Panc1 (cell line): ENCODE measurements around the gene DPYD. TPM values are rescaled to one million over a fixed set of nuclear protein-coding genes. Genes with fewer than 3 reads are reported as not detected.

ENCODE experiments used
- ATAC-seq: fragments of 200-7000 bp; cut with Tn5 transposase; 2 replicates; pipeline ENCODE4 v1.9.1; 2020; ENCODE audit warnings: mild to moderate bottlenecking, moderate library complexity
- BruUV-seq: library from RNA; stranded (reverse); fragments of 400-500 nt; replicated peaks from 2 replicates; lab custom pipeline; 2021; lab: Mats Ljungman, UMichigan
- CTCF ChIA-PET: fragments of 300-600 bp; sonication (Branson Sonifier 250); formaldehyde crosslinking; loops from one replicate; lab custom pipeline; 2022; ENCODE audit warnings: antibody characterized with exemption; lab: Charles Lee
- POLR2A ChIA-PET: fragments of 300-600 bp; sonication (Branson Sonifier 250); formaldehyde crosslinking; loops from one replicate; lab custom pipeline; 2022; ENCODE audit warnings: antibody characterized with exemption; lab: Charles Lee
- DNase-seq: peaks from one replicate; pipeline ENCODE4 v3.0.0-alpha.2; 2010; ENCODE audit warnings: low read depth, low spot score
- H3K27ac ChIP-seq: 2 replicates; pipeline ENCODE4 v1.5.1; 2011; ENCODE audit warnings: mild to moderate bottlenecking, low read length, inconsistent platforms
- H3K27me3 ChIP-seq: fragments of 200-500 bp; sonication (Bioruptor generic); 2 replicates; pipeline ENCODE4 v1.6.0; 2014; ENCODE audit warnings: low read length, inconsistent platforms; ENCODE audit not compliant: control insufficient read depth, insufficient read depth
- H3K36me3 ChIP-seq: fragments of 200-500 bp; sonication (Bioruptor generic); 2 replicates; pipeline ENCODE4 v1.5.1; 2014; ENCODE audit warnings: inconsistent platforms, mild to moderate bottlenecking, low read length, moderate library complexity; ENCODE audit not compliant: control insufficient read depth, insufficient read depth
- H3K4me1 ChIP-seq: 2 replicates; pipeline ENCODE4 v1.5.1; 2011; ENCODE audit warnings: inconsistent platforms, mild to moderate bottlenecking, low read length, moderate library complexity; ENCODE audit not compliant: control insufficient read depth, insufficient read depth
- H3K4me3 ChIP-seq, 2 experiments: 2 replicates each; pipeline ENCODE4 v1.5.1; 2011 to 2012; ENCODE audit warnings: low read depth in 2 of 2, low read length in 2 of 2, mild to moderate bottlenecking in 2 of 2, inconsistent platforms in 1 of 2, moderate library complexity in 1 of 2
- H3K9me3 ChIP-seq: fragments of 200-500 bp; sonication (Bioruptor generic); 2 replicates; pipeline ENCODE4 v1.5.1; 2014; ENCODE audit warnings: low read depth, mild to moderate bottlenecking, inconsistent platforms, low read length, moderate library complexity; ENCODE audit not compliant: control insufficient read depth, insufficient read depth
- POLR2AphosphoS5 ChIP-seq: IDR thresholded peaks from 2 replicates; pipeline ENCODE4 v1.6.1; 2012; ENCODE audit warnings: mild to moderate bottlenecking, low read depth, low read length, moderate library complexity
- SIN3A ChIP-seq: IDR thresholded peaks from 2 replicates; pipeline ENCODE4 v1.6.1; 2012; ENCODE audit warnings: low read depth, mild to moderate bottlenecking, low read length, moderate library complexity, borderline replicate concordance; ENCODE audit not compliant: insufficient read depth
- TCF7L2 ChIP-seq: IDR thresholded peaks from 2 replicates; pipeline ENCODE4 v1.6.1; 2011; ENCODE audit warnings: mild to moderate bottlenecking, low read depth, low read length, inconsistent platforms
- in situ Hi-C: cut with HindIII; loops from 2 replicates; pipeline ENCODE4 v1.10.0; 2016; ENCODE audit warnings: low sequenced_read_pairs, low pct_unique_long_range_greater_than_20kb
- intact Hi-C: fragments of 100-400 bp; cut with micrococcal nuclease; formaldehyde crosslinking; loops from one replicate; pipeline ENCODE4 v1.10.0; 2022; ENCODE audit not compliant: unreplicated experiment
- total RNA-seq: library from RNA; stranded (reverse); gene quantifications from one replicate; pipeline ENCODE4 v1.2.1, GENCODE V29; 2021; ENCODE audit not compliant: unreplicated experiment
- TF ChIP-seq, protein P1 (sequence below): fragments of 450-650 bp; IDR thresholded peaks from 2 replicates; pipeline ENCODE4 v1.5.1; 2017; ENCODE audit warnings: mild to moderate bottlenecking
- TF ChIP-seq, protein P2 (sequence below), 2 experiments: IDR thresholded peaks; 2 replicates each; pipeline ENCODE4 v1.6.1; 2011 to 2012; ENCODE audit warnings: low read depth in 2 of 2, control low read depth in 1 of 2, low read length in 1 of 2, mild to moderate bottlenecking in 1 of 2, moderate library complexity in 1 of 2; ENCODE audit not compliant: insufficient read depth in 1 of 2

The DPYD gene
- total RNA-seq, 1 experiment from 2014 or later = 2.0 TPM

DNA sequence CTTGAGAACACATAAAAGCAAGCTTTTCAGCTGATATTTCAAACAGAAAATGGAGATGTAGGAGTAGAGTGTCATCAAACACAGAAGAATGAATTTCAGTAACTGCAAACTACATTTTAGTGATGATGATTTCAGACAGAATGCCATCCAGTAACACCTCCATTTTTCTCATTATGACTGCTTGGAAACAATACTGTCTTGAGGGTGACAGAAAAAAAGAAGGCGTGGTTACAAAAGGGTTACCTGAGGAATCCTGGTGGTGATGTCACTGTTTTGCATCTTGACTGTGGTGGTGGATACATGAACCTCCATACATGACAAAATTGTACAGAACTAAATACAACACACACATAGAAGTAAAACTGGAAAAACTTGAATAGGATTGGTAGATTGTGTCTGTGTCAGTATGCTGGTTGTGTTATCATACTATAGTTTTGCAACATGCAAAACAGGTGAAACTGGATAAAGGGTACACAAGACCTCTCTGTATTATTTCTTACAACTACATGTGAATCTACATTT lies 823.4 kb downstream of the DPYD start:
- Histone ChIP-seq H3K4me3 (no peak overlapping the region), H3K36me3 (no peaks in the 10 kb centered on the region), H3K4me1 (no peaks in the 10 kb centered on the region), H3K9me3 (no peaks in the 10 kb centered on the region), H3K27ac (no peak overlapping the region), H3K27me3 (no peaks in the 10 kb centered on the region)
- in situ Hi-C loops (no loop called here), intact Hi-C loops (no loop called here)
- ATAC-seq (no peak), DNase-seq (no peak)
- TF ChIP-seq POLR2AphosphoS5 (no peak), SIN3A (no peak), TCF7L2 (no peak)
- TF ChIP-seq, protein P1, sequence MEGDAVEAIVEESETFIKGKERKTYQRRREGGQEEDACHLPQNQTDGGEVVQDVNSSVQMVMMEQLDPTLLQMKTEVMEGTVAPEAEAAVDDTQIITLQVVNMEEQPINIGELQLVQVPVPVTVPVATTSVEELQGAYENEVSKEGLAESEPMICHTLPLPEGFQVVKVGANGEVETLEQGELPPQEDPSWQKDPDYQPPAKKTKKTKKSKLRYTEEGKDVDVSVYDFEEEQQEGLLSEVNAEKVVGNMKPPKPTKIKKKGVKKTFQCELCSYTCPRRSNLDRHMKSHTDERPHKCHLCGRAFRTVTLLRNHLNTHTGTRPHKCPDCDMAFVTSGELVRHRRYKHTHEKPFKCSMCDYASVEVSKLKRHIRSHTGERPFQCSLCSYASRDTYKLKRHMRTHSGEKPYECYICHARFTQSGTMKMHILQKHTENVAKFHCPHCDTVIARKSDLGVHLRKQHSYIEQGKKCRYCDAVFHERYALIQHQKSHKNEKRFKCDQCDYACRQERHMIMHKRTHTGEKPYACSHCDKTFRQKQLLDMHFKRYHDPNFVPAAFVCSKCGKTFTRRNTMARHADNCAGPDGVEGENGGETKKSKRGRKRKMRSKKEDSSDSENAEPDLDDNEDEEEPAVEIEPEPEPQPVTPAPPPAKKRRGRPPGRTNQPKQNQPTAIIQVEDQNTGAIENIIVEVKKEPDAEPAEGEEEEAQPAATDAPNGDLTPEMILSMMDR = no peak
- TF ChIP-seq, protein P2, sequence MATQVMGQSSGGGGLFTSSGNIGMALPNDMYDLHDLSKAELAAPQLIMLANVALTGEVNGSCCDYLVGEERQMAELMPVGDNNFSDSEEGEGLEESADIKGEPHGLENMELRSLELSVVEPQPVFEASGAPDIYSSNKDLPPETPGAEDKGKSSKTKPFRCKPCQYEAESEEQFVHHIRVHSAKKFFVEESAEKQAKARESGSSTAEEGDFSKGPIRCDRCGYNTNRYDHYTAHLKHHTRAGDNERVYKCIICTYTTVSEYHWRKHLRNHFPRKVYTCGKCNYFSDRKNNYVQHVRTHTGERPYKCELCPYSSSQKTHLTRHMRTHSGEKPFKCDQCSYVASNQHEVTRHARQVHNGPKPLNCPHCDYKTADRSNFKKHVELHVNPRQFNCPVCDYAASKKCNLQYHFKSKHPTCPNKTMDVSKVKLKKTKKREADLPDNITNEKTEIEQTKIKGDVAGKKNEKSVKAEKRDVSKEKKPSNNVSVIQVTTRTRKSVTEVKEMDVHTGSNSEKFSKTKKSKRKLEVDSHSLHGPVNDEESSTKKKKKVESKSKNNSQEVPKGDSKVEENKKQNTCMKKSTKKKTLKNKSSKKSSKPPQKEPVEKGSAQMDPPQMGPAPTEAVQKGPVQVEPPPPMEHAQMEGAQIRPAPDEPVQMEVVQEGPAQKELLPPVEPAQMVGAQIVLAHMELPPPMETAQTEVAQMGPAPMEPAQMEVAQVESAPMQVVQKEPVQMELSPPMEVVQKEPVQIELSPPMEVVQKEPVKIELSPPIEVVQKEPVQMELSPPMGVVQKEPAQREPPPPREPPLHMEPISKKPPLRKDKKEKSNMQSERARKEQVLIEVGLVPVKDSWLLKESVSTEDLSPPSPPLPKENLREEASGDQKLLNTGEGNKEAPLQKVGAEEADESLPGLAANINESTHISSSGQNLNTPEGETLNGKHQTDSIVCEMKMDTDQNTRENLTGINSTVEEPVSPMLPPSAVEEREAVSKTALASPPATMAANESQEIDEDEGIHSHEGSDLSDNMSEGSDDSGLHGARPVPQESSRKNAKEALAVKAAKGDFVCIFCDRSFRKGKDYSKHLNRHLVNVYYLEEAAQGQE (IDR thresholded peaks at IDR 0.05; ENCODE audit: insufficient read depth in 1 of 2, low read depth in 2 of 2, low read length in 1 of 2) = no peak
- BruUV-seq = no TSS peak
- CTCF ChIA-PET = no interaction called here
- POLR2A ChIA-PET = no interaction called here

DNA sequence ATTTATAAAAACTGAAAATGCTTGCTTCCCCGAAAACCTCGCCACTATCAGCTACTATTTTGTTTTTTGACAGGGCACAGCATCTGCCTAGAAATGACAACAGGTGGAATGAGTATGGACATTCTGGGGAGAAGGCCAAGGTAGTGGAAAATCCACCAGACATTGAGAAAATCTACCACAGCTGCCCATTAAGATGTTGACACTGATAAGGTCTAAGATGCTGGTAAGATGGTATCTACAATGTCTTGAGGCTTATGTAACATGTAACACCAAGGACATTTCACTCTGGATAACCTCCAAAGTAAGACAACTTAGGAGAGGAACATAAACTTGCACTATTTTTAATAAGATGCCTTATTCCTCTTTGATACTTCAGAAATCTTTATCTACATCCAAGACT lies 825.1 kb downstream of the DPYD start:
- CTCF ChIA-PET = no interaction called here
- no TSS peak for BruUV-seq
- DNase-seq (no peak), ATAC-seq (no peak)
- POLR2A ChIA-PET = no interaction called here
- H3K9me3 ChIP-seq = no peaks in the 10 kb centered on the region
- no peaks in the 10 kb centered on the region for H3K27me3 ChIP-seq
- intact Hi-C loops (no loop called here), in situ Hi-C loops (no loop called here)
- H3K36me3 ChIP-seq = no peaks in the 10 kb centered on the region
- no peak overlapping the region for H3K4me3 ChIP-seq
- H3K4me1 ChIP-seq = no peaks in the 10 kb centered on the region
- no peak overlapping the region for H3K27ac ChIP-seq
- TF ChIP-seq POLR2AphosphoS5 (no peak), TCF7L2 (no peak), SIN3A (no peak)
- TF ChIP-seq, protein P1 = no peak
- TF ChIP-seq, protein P2 (IDR thresholded peaks at IDR 0.05; ENCODE audit: insufficient read depth in 1 of 2, low read depth in 2 of 2, low read length in 1 of 2) = no peak
